Stimulated activated CD4-positive, alpha-beta T cell treated with anti-CD3 and anti-CD28 coated beads, Interleukin-2, amount 100 ng/mL, for 4 hours (primary cell): ENCODE measurements around the gene CDC42BPA.
"Not testable (repeated sequence)": the region's sequence is repeated elsewhere in the genome, so short reads cannot be mapped to it uniquely, and the experiment has no call there.

Experiments used
- DNase-seq: peaks from one replicate; pipeline ENCODE4 v3.0.0-alpha.2; 2020; ENCODE audit warnings: low read depth

Gene CDC42BPA

GRCh38 chr1:227306689-227307088 is 11.6 kb downstream of the CDC42BPA start:
- no peak for DNase-seq

GRCh38 chr1:227305894-227306626 is 12.2 kb downstream of the CDC42BPA start:
- DNase-seq: no peak

- DNase-seq: no peak
These were observed 13.6 kb downstream of the CDC42BPA start for GRCh38 chr1:227304665-227305064.

- DNase-seq: no peak
These were observed 14.6 kb downstream of the CDC42BPA start for GRCh38 chr1:227303662-227304061.

- DNase-seq: no peak
These were observed 17.6 kb downstream of the CDC42BPA start for GRCh38 chr1:227300682-227301081.

GRCh38 chr1:227299688-227300087 is 18.6 kb downstream of the CDC42BPA start:
- no peak for DNase-seq

- DNase-seq: no peak
These were observed 19.1 kb downstream of the CDC42BPA start for GRCh38 chr1:227299241-227299627.

- DNase-seq: no peak
These were observed 19.6 kb downstream of the CDC42BPA start for GRCh38 chr1:227298512-227299240.

GRCh38 chr1:227297073-227297793 is 21.1 kb downstream of the CDC42BPA start:
- no peak for DNase-seq

GRCh38 chr1:227295609-227296008 is 22.7 kb downstream of the CDC42BPA start:
- no peak for DNase-seq

- DNase-seq: no peak
These were observed 32.5 kb downstream of the CDC42BPA start for GRCh38 chr1:227285745-227286144.

- no peak for DNase-seq
These were observed 36.9 kb downstream of the CDC42BPA start for GRCh38 chr1:227281371-227281770.

GRCh38 chr1:227280836-227281235 is 37.5 kb downstream of the CDC42BPA start:
- DNase-seq: no peak

- DNase-seq: not testable (repeated sequence)
These were observed 42.1 kb downstream of the CDC42BPA start for GRCh38 chr1:227276156-227276693.

GRCh38 chr1:227273557-227273956 is 44.7 kb downstream of the CDC42BPA start:
- no peak for DNase-seq

- no peak for DNase-seq
These were observed 45.9 kb downstream of the CDC42BPA start for GRCh38 chr1:227272428-227272827.

- DNase-seq: no peak
These were observed 47.7 kb downstream of the CDC42BPA start for GRCh38 chr1:227270554-227270953.

GRCh38 chr1:227268943-227269342 is 49.3 kb downstream of the CDC42BPA start:
- no peak for DNase-seq

GRCh38 chr1:227265891-227266290 is 52.4 kb downstream of the CDC42BPA start:
- DNase-seq: no peak

- no peak for DNase-seq
These were observed 54.4 kb downstream of the CDC42BPA start for GRCh38 chr1:227263869-227264268.

GRCh38 chr1:227261501-227261900 is 56.8 kb downstream of the CDC42BPA start:
- DNase-seq: no peak

GRCh38 chr1:227260433-227260832 is 57.9 kb downstream of the CDC42BPA start:
- DNase-seq: no peak

GRCh38 chr1:227257964-227258363 is 60.3 kb downstream of the CDC42BPA start:
- DNase-seq: no peak
